ENCODE data around the gene FXYD3. TPM values are rescaled to one million over a fixed set of nuclear protein-coding genes. Genes with fewer than 3 reads are reported as not detected.
A peak's percentile ranks its signal among the peaks of the same experiment; 100 is the strongest.

The FXYD3 gene
- total and polyA plus RNA-seq, 2 of the 13 experiments (the other 11 are each of a cell fraction or from before 2014, with no cell fraction given) = 4.9 TPM; not detected in 1

GRCh38 chr19:35074426-35075201, 41.0 kb upstream of the FXYD3 start:
- FAIRE-seq (no peak), DNase-seq (ENCODE audit: low spot score) (no peak), ATAC-seq (peak; percentile 11; the same call in 1 of the 3 replicates)
- ChIA-PET CTCF (ENCODE audit: low intra/inter-chr PET ratio, low total read pairs) (no interaction called here), POLR2A (no interaction called here)
- Histone ChIP-seq H3K9ac (ENCODE audit: insufficient read depth, low read depth, low read length) (no peak overlapping the region), H3K4me2 (ENCODE audit: low read depth, low read length) (no peak overlapping the region), H2AFZ (ENCODE audit: low read length) (no peak overlapping the region), H3K9me3 (ENCODE audit: low read length) (peaks cover 11% of the 10 kb centered on the region), H3K79me2 (ENCODE audit: insufficient read depth, low read length) (no peaks in the 10 kb centered on the region), H3K4me3 (replicated peaks in 1 of 3; ENCODE audit: insufficient read depth in 1 of 3, low read depth in 2 of 3, low read length in 3 of 3) (no peak overlapping the region), H3K4me1 (ENCODE audit: insufficient read depth, low read length) (no peaks in the 10 kb centered on the region), H3K36me3 (replicated peaks in 1 of 2; ENCODE audit: control insufficient read depth in 1 of 2, insufficient read depth in 2 of 2, low read length in 2 of 2) (no peaks in the 10 kb centered on the region), H4K20me1 (ENCODE audit: insufficient read depth, low read length) (no peaks in the 10 kb centered on the region), H3K27me3 (ENCODE audit: control insufficient read depth in 1 of 2, insufficient read depth in 2 of 2, low read length in 2 of 2) (peaks cover 14 to 53% of the 10 kb centered on the region in 2 experiments), H3K27ac (ENCODE audit: extremely low read length, insufficient read depth, low read length) (no peak overlapping the region)
- TF ChIP-seq, protein P1, sequence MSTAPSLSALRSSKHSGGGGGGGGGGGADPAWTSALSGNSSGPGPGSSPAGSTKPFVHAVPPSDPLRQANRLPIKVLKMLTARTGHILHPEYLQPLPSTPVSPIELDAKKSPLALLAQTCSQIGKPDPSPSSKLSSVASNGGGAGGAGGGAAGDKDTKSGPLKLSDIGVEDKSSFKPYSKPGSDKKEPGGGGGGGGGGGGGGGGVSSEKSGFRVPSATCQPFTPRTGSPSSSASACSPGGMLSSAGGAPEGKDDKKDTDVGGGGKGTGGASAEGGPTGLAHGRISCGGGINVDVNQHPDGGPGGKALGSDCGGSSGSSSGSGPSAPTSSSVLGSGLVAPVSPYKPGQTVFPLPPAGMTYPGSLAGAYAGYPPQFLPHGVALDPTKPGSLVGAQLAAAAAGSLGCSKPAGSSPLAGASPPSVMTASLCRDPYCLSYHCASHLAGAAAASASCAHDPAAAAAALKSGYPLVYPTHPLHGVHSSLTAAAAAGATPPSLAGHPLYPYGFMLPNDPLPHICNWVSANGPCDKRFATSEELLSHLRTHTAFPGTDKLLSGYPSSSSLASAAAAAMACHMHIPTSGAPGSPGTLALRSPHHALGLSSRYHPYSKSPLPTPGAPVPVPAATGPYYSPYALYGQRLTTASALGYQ (CRISPR knock-in tag; IDR thresholded peaks at IDR 0.05) = no peak
- TF ChIP-seq PRDM4 (CRISPR knock-in tag; IDR thresholded peaks at IDR 0.05; ENCODE audit: borderline replicate concordance) (no peak), NR2F1 (CRISPR knock-in tag; IDR thresholded peaks at IDR 0.05) (no peak), GMEB1 (CRISPR knock-in tag; IDR thresholded peaks at IDR 0.05; ENCODE audit: borderline replicate concordance) (no peak), MIER2 (CRISPR knock-in tag; IDR thresholded peaks at IDR 0.05) (no peak), BCL6 (CRISPR knock-in tag; IDR thresholded peaks at IDR 0.05) (no peak), GRHL1 (CRISPR knock-in tag; conservative IDR thresholded peaks at IDR 0.05) (no peak)
- TF ChIP-seq, protein P2, sequence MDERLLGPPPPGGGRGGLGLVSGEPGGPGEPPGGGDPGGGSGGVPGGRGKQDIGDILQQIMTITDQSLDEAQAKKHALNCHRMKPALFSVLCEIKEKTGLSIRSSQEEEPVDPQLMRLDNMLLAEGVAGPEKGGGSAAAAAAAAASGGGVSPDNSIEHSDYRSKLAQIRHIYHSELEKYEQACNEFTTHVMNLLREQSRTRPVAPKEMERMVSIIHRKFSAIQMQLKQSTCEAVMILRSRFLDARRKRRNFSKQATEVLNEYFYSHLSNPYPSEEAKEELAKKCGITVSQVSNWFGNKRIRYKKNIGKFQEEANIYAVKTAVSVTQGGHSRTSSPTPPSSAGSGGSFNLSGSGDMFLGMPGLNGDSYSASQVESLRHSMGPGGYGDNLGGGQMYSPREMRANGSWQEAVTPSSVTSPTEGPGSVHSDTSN (CRISPR knock-in tag; IDR thresholded peaks at IDR 0.05) = no peak
- 32% methylated on average over 16 of the region's 21 CpGs for WGBS (ENCODE audit: low lambda C conversion rate)
- in situ Hi-C loops (cut with HindIII; ENCODE audit: extremely low pct_ligation_motif_present, low pct_unique_long_range_greater_than_20kb) (no loop called here), intact Hi-C loops (cut with micrococcal nuclease; ENCODE audit: unreplicated experiment) (no loop called here)
- BruUV-seq (replicated peaks) = no TSS peak
